NCI-H2171 (cell line): ENCODE data around the gene LRRC32.
"Not testable (repeated sequence)": the region's sequence is repeated elsewhere in the genome, so short reads cannot be mapped to it uniquely, and the experiment has no call there.

Experiments
- DNase-seq: peaks from one replicate; lab custom pipeline; 2025; lab: John Stamatoyannopoulos, UW

The LRRC32 gene

GRCh38 chr11:76648061-76648460 lies 22.5 kb downstream of the LRRC32 start:
- DNase-seq = no peak

GRCh38 chr11:76646882-76647534 lies 23.5 kb downstream of the LRRC32 start:
- no peak for DNase-seq

- DNase-seq = no peak
Measured at GRCh38 chr11:76644591-76644990, 26.0 kb downstream of the LRRC32 start.

GRCh38 chr11:76643711-76644110 lies 26.8 kb downstream of the LRRC32 start:
- DNase-seq = not testable (repeated sequence)

- no peak for DNase-seq
Measured at GRCh38 chr11:76642341-76642740, 28.2 kb downstream of the LRRC32 start.

GRCh38 chr11:76641905-76642304 lies 28.6 kb downstream of the LRRC32 start:
- DNase-seq = no peak

- DNase-seq = no peak
Measured at GRCh38 chr11:76640501-76640900, 30.0 kb downstream of the LRRC32 start.

- no peak for DNase-seq
Measured at GRCh38 chr11:76639621-76640020, 30.9 kb downstream of the LRRC32 start.

- DNase-seq = no peak
Measured at GRCh38 chr11:76638270-76639197, 32.0 kb downstream of the LRRC32 start.

- DNase-seq = no peak
Measured at GRCh38 chr11:76637491-76638269, 32.9 kb downstream of the LRRC32 start.

GRCh38 chr11:76636826-76637460 lies 33.6 kb downstream of the LRRC32 start:
- no peak for DNase-seq

GRCh38 chr11:76635991-76636738 lies 34.4 kb downstream of the LRRC32 start:
- no peak for DNase-seq

GRCh38 chr11:76634886-76635285 lies 35.7 kb downstream of the LRRC32 start:
- no peak for DNase-seq

- DNase-seq = no peak
Measured at GRCh38 chr11:76632492-76632891, 38.1 kb downstream of the LRRC32 start.

- no peak for DNase-seq
Measured at GRCh38 chr11:76631566-76632308, 38.8 kb downstream of the LRRC32 start.

- DNase-seq = no peak
Measured at GRCh38 chr11:76630600-76631281, 39.8 kb downstream of the LRRC32 start.

GRCh38 chr11:76629853-76630599 lies 40.5 kb downstream of the LRRC32 start:
- DNase-seq = no peak

GRCh38 chr11:76629116-76629852 lies 41.3 kb downstream of the LRRC32 start:
- no peak for DNase-seq
